ENCODE measurements around the gene PPP4R4.
"Not testable (repeated sequence)": the region's sequence is repeated elsewhere in the genome, so short reads cannot be mapped to it uniquely, and the experiment has no call there.

Gene PPP4R4

GRCh38 chr14:94276898-94277561, 102.9 kb downstream of the PPP4R4 start:
- not testable (repeated sequence) for DNase-seq (ENCODE audit: low spot score)

GRCh38 chr14:94278731-94279130, 104.6 kb downstream of the PPP4R4 start:
- DNase-seq (ENCODE audit: low spot score), result no peak

DNA sequence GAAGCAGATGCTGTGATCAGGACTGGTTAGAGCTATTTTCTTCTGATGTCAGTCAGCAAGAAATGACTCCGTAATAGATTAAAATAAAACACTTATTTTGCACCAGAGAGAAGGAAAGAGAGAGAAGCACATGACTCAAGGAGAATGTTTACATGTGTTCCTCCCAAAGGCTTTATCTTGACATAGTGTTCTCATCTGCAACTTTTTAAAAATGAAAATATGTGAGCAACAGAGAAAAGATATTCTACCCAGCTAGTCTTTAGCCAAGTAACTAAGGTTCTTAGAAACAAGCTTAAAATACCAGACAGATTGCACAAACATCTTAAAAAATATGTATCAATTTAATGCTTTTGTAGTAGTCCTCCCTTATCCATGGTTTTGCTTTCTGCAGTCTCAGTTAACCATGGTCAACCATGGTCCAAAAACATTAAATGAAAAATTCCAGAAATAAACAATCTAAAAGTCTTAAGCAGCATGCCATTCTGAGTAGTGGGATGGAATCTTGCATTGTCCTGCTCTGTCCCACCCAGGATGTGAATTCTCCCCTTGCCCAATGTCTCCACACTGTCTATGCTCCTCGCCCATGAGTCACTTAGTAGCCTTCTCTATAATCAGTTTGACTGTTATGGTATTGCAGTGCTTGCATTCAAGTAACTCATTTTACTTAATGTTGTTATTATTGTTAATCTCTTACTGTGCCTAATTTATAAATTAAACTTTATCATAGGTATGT, 109.0 kb downstream of the PPP4R4 start:
- no peak for DNase-seq (ENCODE audit: low spot score)

- DNase-seq (ENCODE audit: low spot score), result peak; percentile 46
Observed at GRCh38 chr14:94284221-94284620, 110.1 kb downstream of the PPP4R4 start.

DNA sequence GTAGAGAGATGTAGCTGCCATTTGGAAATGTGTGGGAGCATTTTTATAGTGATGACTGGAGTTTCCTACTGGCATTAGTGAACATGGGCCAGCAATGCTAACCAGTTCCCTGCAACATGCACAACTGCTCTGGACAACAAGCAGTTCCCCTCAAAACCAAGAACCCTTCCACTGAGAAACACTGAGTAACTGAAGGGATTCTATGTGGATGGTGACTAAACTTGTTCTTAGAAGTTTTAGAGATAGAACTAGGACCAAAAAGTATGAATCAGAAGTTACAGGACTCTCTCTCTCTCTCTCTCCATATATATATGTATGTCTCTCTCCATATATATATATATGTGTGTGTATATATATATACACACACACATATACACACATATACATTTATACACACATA, 111.0 kb downstream of the PPP4R4 start:
- no peak for DNase-seq (ENCODE audit: low spot score)

DNA sequence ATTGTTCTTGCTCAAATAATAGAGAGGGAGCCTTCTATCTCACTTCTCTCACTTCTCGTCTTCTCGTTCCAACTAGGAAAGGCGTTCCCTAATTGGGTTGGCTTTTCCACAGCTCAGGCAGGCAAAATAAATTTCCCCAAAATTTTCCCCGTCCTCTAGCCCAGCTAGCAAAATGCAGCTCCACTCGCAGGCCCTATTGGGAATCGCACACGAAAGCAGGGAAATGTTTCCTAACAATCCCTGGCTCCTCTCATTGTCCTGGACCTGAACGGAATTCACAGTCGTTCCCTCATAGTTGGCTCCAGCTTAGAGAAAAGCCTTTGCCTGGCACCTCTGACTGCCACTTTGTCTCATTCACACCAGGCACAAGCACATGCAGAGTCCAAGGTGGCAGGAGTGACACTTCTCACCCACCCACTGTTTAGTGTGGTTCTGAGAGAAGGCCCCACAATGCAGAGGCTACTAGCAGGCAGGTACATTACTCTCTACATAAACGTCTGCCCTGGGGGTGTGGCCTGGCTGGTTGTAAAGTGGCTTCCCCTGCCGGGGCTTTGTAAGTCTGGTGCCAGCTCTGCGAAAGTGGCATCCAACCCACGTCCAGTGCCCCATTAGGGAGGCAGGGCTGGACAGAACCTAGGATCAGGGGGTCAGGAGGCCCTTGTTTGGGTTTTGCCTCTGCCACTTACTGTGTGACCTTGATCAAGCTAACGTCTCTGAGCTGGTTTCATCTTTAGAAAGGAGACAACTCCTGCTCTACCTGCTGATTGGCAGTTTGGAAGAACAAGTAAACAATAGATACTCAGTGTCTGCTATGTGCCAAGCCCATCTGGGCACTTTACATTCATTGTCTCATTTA, 114.7 kb downstream of the PPP4R4 start:
- no peak for DNase-seq (ENCODE audit: low spot score)

DNA sequence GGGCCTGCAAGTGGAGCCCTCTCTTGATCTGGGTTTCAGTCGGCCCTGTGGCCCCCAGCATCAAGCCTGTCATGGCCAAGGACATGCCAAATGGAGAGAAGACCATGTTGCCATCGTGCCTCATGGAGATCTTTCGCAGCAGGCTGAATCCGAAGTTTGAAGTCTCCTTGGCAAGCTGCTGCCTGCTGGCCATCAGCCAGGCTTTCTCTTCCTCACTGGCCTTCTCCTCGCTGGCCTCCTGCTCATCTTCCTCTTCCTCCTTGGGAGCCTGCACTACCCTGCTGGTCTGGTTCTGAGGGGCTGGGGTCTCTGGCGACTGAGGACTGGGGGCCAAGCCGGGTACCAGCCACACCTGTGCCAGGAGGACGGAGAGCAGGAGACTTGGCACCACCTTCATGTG, 116.1 kb downstream of the PPP4R4 start:
- no peak for DNase-seq (ENCODE audit: low spot score)

DNA sequence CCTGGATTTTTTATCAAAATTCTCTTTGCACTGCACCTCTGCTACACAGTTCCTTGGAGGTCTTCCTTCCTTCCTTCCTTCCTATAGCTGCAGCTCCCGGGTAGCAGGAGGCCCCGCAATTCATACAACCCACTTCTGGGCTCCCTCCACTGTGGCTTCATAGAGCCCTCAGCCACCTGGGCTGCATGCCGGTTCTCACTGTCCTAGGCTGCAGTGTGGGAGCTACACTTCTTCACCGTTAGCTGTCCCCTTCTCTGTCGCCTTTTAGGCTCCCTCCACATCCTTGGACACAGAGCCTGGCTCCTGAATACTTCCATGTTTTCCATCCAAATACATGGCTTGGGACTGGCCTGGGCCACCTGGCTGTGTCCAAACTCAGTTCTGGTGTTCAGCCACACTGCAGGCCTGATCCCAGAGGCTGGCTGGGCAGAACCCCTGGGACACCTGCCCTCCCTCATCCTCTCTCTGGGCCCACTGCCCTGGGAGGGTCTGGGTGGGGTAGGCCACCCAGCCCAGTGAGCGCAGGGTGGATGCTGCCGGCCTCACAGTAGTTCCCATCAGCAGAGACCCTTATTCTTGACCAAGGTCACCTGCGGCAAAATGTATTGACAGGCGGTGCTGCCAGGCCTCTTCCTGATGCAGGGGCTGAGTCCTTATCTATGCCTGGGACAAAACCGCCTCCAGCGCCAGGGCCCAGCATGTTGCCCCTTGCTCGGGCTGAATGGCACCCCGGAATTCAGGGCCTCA, 117.2 kb downstream of the PPP4R4 start:
- DNase-seq (ENCODE audit: low spot score), result no peak

GRCh38 chr14:94291906-94292525, 117.9 kb downstream of the PPP4R4 start:
- DNase-seq (ENCODE audit: low spot score), result no peak

- DNase-seq (ENCODE audit: low spot score), result no peak
Observed at GRCh38 chr14:94292526-94292871, 118.4 kb downstream of the PPP4R4 start.

DNA sequence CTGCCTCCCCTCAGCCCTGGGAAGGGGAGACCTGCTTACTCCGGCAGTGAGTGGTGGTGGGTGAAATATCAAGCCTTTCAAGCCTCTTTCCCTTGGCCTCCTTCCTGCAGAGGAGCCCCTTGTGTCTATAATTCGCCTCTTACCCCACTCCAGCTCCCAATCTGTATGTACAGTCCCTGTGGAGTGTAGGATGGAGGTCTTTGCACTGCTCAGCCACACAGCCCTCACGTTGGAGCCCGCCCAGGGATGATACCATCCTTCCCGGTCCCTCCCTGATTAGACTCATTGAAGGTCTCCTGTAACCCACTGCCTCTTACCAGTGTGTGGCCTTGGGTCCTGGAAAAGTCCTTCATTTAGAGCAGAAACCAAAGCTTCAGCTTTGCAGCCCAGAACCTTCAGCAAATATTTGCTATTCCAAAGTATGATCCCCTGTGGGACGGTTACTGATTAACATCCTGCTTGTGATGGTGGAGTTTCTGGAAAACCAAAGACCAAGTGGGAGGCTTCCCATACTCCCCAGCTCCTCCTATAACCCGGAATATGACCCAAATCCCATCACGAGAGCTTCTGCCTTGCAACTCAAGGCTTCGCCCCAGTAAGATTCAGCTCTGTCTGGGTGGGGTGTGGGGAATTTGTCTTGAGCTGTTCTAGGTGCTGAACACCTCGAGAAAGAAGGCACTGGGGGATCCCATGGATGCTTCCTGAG, 118.9 kb downstream of the PPP4R4 start, which contains the start of gene SERPINA10:
Gene SERPINA10 (minus strand): TSS at position 397 of the 706 bp plus-strand sequence. CDS start 2,675 bp downstream, outside the sequence.
- DNase-seq (ENCODE audit: low spot score), result no peak

GRCh38 chr14:94293578-94293924, 119.4 kb downstream of the PPP4R4 start:
- no peak for DNase-seq (ENCODE audit: low spot score)

- DNase-seq (ENCODE audit: low spot score), result no peak
Observed at GRCh38 chr14:94295360-94296180, 121.4 kb downstream of the PPP4R4 start.

DNA sequence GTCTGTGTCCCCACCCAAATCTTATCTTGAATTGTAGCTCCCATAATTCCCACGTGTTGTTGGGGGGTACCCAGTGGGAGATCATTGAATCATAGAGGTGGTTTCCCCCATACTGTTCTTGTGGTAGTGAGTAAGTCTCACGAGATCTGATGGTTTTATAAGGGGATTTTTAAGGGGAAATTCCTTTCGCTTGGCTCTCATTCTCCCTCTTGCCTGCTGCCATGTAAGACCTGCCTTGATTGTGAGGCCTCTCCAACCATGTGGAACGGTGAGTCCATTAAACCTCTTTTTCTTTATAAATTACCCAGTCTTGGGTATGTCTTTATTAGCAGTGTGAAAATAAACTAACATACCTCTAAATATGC, 122.0 kb downstream of the PPP4R4 start:
- DNase-seq (ENCODE audit: low spot score), result peak; percentile 11

GRCh38 chr14:94298130-94298529, 124.0 kb downstream of the PPP4R4 start:
- DNase-seq (ENCODE audit: low spot score), result no peak

DNA sequence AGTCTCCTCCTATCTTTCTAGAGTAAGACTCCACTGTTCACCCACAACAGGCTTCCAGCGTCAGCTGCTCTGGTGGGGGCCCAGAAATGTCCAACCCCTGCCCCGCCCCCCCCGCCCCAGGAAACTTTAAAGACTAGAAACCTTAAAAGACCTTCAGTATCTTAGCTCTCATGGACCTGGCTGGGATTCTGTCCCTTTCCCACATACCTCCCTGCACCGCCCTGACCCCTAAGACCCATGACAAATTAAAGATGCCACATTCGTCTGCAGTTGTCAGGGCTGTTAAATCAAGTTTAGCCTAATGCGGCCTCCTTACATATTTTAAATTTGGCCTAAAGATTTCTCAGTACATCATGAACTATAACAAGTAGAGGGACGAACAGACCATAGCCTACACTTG, 129.0 kb downstream of the PPP4R4 start:
- DNase-seq (ENCODE audit: low spot score), result no peak

DNA sequence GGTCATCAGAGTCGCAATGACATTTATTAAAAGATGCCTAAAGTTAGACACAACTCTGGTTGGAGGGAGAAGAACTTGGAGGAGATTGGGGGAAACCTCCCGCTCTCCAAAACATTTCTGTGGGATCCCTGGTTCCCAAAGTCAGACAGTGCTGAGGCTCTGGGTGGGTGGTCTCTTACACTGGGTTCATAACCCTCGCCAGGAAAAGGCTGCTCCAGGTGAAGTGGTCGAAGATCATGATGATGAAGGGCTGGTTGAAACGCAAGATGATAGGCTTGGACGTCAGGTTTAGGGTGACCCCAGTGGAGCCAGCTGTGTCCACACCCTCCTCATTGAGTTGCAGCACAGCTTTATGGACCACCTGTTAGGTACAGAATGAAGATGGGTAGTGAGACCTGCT, 130.1 kb downstream of the PPP4R4 start:
- no peak for DNase-seq (ENCODE audit: low spot score)

DNA sequence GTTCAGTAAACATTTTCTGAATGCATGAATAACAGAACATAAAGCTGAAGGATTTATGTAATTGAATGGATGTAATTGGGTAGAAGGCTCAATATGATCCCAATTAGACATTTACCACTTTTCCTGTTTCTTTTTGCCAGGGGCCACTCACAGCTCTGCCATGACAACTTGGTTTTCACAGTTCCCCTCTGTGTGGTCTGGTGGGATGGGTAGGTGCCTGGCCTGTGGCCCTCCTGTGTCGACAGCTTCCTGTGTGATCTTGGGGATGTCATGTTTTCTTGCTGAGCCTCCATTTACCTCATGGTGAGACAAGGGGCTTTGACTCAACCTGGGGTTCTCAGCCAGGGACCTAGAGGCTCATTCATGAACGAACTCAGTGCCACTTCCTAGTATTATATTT, 131.5 kb downstream of the PPP4R4 start:
- DNase-seq (ENCODE audit: low spot score), result no peak

- no peak for DNase-seq (ENCODE audit: low spot score)
Observed at GRCh38 chr14:94306047-94306978, 132.2 kb downstream of the PPP4R4 start.

All from kidney tubule cell (primary cell).